Measurements from ENCODE around the gene RNMT.
"Not testable (repeated sequence)": the region's sequence is repeated elsewhere in the genome, so short reads cannot be mapped to it uniquely, and the experiment has no call there.

Gene RNMT

DNA sequence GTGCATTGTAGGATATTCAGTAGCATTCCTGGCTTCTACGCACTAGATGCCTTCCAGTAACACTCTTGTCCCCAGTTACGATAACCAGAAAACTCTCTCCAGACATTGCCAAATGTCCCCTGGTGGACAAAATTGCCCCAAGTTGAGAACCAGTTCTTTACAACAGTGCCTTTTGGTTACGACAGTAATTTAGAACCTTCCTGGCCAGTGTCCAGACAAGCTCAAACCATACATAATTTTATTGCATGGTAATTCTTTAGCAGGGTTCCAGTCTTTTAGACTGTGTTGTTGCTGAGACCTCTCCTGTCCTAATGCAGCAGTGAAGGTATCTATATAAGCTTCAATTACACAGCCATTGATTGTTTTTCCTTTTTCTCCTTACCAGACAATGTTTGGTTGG lies 20.2 kb downstream of the RNMT start:
- Histone ChIP-seq H3K36me3 (ENCODE audit: insufficient read depth, insufficient read length, low read length) (peaks cover 63% of the 10 kb centered on the region), H3K9ac (ENCODE audit: insufficient read length, low read depth) (no peak overlapping the region), H3K4me1 (ENCODE audit: insufficient read depth, insufficient read length) (no peaks in the 10 kb centered on the region), H3K27me3 (ENCODE audit: insufficient read depth, insufficient read length) (no peaks in the 10 kb centered on the region), H3K4me3 (ENCODE audit: insufficient read length, low read depth) (no peak overlapping the region), H3K9me3 (ENCODE audit: insufficient read depth, low read length) (no peaks in the 10 kb centered on the region)
- DNase-seq (ENCODE audit: low read depth, low spot score) = no peak
- no peak for TF ChIP-seq ZNF274 (IDR thresholded peaks at IDR 0.05; ENCODE audit: low read depth, low read length)

DNA sequence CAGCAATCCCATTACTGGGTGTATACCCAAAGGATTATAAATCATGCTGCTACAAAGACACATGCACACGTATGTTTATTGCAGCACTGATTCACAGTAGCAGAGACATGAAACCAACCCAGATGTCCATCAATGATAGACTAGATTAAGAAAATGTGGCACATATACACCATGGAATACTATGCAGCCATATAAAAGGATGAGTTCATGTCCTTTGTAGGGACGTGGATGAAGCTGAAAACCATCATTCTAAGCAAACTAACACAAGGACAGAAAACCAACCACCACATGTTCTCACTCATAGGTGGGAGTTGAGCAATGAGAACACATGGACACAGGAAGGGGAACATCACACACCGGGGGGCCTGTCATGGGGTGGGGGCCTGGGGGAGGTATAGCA lies 25.1 kb downstream of the RNMT start:
- not testable (repeated sequence) for H3K4me1 ChIP-seq (ENCODE audit: insufficient read depth, insufficient read length); H3K9me3 ChIP-seq (ENCODE audit: insufficient read depth, low read length); H3K9ac ChIP-seq (ENCODE audit: insufficient read length, low read depth); H3K27me3 ChIP-seq (ENCODE audit: insufficient read depth, insufficient read length); H3K4me3 ChIP-seq (ENCODE audit: insufficient read length, low read depth); DNase-seq (ENCODE audit: low read depth, low spot score)
- H3K36me3 ChIP-seq (ENCODE audit: insufficient read depth, insufficient read length, low read length) = peaks cover 66% of the 10 kb centered on the region

DNA sequence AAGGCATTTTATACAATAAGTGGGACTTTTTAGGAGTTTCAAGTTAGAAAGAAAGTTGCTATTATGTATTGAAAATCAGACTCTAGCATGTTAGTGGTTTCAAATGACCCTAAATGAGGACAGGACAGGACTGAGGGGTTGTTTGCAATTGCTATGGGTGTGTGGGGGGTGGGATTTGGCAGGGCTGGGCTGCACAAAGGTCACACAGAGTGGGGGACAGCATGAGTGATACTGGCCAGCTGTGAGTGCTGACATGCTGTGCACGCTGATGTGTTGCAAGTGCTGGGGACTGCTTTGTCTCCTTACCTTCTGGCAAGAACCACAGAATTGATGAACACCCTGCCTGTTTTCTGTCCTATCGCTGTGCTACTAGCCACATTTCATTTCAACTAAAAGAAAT lies 29.8 kb downstream of the RNMT start:
- no peak for DNase-seq (ENCODE audit: low read depth, low spot score)
- TF ChIP-seq YY1 (IDR thresholded peaks at IDR 0.05; ENCODE audit: insufficient read depth, insufficient read length) = no peak
- no peak for TF ChIP-seq SUZ12 (IDR thresholded peaks at IDR 0.05; ENCODE audit: extremely low read depth, insufficient read depth, insufficient read length)
- TF ChIP-seq ZNF274 (IDR thresholded peaks at IDR 0.05; ENCODE audit: low read depth, low read length) = no peak
- Histone ChIP-seq H3K4me1 (ENCODE audit: insufficient read depth, insufficient read length) (no peaks in the 10 kb centered on the region), H3K4me3 (ENCODE audit: insufficient read length, low read depth) (no peak overlapping the region), H3K9me3 (ENCODE audit: insufficient read depth, low read length) (no peaks in the 10 kb centered on the region), H3K27me3 (ENCODE audit: insufficient read depth, insufficient read length) (no peaks in the 10 kb centered on the region), H3K9ac (ENCODE audit: insufficient read length, low read depth) (no peak overlapping the region), H3K36me3 (ENCODE audit: insufficient read depth, insufficient read length, low read length) (peaks cover 55% of the 10 kb centered on the region)

DNA sequence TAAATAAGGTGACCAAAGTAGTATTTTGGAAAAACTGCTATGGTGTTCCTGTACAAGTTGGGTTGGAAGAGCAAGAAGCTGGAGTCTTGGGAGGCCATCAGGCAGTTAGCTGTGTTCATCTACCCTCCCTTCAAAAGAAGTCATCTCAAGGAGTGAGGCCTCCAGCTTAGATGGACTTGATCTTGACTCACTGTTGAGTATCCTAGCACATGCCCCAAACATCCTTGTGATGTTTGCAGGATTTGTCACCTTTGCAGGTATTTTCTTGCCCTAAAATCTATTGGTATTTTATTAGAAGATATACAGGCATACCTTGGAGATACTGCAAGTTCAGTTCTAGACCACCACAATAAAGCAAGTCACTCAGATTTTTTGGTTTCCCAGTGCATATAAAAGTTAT lies 30.2 kb downstream of the RNMT start:
- H3K4me3 ChIP-seq (ENCODE audit: insufficient read length, low read depth) = no peak overlapping the region
- TF ChIP-seq YY1 (IDR thresholded peaks at IDR 0.05; ENCODE audit: insufficient read depth, insufficient read length) (no peak), ZNF274 (IDR thresholded peaks at IDR 0.05; ENCODE audit: low read depth, low read length) (no peak), SUZ12 (IDR thresholded peaks at IDR 0.05; ENCODE audit: extremely low read depth, insufficient read depth, insufficient read length) (no peak)
- peaks cover 55% of the 10 kb centered on the region for H3K36me3 ChIP-seq (ENCODE audit: insufficient read depth, insufficient read length, low read length)
- no peaks in the 10 kb centered on the region for H3K27me3 ChIP-seq (ENCODE audit: insufficient read depth, insufficient read length)
- no peak for DNase-seq (ENCODE audit: low read depth, low spot score)
- H3K9me3 ChIP-seq (ENCODE audit: insufficient read depth, low read length) = no peaks in the 10 kb centered on the region
- no peaks in the 10 kb centered on the region for H3K4me1 ChIP-seq (ENCODE audit: insufficient read depth, insufficient read length)
- no peak overlapping the region for H3K9ac ChIP-seq (ENCODE audit: insufficient read length, low read depth)

DNA sequence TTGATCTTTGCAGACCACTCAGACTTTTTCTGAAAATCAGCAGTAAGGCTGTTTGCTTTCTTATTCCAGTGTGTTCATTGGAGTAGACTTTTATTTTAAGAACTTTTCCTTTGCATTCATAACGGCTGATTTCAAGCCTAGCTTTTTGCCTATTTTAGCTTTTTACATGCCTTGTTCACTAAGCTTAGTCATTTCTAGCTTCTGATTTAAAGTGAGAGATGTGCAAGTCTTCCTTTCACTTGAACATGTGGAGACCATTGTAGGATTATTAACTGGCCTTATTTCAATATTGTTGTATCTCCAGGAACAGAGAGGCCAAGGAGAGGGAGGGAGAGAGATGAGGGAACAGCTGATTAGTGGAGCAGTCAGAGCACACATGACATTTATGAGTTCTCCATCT lies 32.1 kb downstream of the RNMT start:
- peaks cover 55% of the 10 kb centered on the region for H3K36me3 ChIP-seq (ENCODE audit: insufficient read depth, insufficient read length, low read length)
- no peak overlapping the region for H3K4me3 ChIP-seq (ENCODE audit: insufficient read length, low read depth)
- no peaks in the 10 kb centered on the region for H3K4me1 ChIP-seq (ENCODE audit: insufficient read depth, insufficient read length)
- H3K9ac ChIP-seq (ENCODE audit: insufficient read length, low read depth) = no peak overlapping the region
- no peaks in the 10 kb centered on the region for H3K9me3 ChIP-seq (ENCODE audit: insufficient read depth, low read length)
- no peaks in the 10 kb centered on the region for H3K27me3 ChIP-seq (ENCODE audit: insufficient read depth, insufficient read length)
- TF ChIP-seq SUZ12 (IDR thresholded peaks at IDR 0.05; ENCODE audit: extremely low read depth, insufficient read depth, insufficient read length) (no peak), ZNF274 (IDR thresholded peaks at IDR 0.05; ENCODE audit: low read depth, low read length) (no peak), YY1 (IDR thresholded peaks at IDR 0.05; ENCODE audit: insufficient read depth, insufficient read length) (no peak)
- DNase-seq (ENCODE audit: low read depth, low spot score) = no peak

DNA sequence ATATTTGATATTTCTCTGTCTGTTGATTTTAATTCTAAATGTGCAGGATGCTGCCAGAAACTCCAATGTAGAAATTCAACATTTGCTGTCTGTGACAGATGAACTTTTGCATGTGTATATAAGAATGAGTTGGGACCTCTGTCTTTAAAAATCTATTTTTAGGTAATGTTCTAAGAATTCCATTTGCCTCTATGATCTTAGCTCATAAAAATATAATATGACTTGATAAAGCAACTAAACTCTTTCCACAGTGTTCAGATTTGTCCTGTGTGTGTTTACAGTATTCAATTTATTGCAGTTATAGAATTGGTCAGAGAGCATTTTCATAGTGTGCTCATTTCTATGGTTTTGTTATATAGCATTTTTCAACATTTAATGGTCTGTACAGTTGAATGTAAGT lies 33.6 kb downstream of the RNMT start:
- no peak overlapping the region for H3K4me3 ChIP-seq (ENCODE audit: insufficient read length, low read depth)
- H3K9me3 ChIP-seq (ENCODE audit: insufficient read depth, low read length) = no peaks in the 10 kb centered on the region; the same call in 1 of the 2 replicates

DNA sequence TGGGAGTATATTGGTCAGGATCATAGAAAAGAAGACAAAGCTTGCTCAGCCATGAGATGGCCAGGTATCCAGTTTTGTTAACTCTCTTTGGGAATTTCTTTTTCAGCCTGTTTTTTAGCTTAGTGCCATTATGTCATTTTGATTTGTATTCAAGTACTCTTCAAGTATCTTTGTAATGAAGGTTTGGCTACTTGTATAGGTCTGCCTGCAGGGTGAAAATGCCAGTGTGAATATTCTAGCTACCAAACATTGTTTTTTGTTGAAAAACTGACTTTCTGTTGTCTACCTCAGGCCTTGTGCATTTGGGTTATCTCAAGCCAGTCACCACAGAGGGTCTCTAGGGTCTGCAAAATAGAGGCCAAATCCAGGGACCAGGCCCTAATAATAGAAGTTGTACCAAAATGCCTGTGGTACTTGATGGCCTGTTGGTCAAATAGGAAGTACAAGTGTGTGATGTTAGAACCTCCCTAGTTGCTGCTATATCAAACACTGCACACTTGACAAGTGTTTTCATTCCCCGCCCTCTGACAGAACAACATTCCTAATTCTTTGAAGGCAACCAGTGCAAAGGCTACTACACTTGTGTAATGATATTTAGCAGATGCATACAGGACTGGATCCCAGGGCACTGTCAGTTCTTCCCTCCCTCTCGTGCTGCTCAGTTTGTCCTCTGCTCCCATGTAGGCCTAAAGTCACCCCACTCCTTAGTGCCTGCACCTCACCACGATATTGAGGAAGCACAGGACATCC lies 36.4 kb downstream of the RNMT start:
- DNase-seq (ENCODE audit: low read depth, low spot score) = no peak
- no peak overlapping the region for H3K4me3 ChIP-seq (ENCODE audit: insufficient read length, low read depth)
- H3K36me3 ChIP-seq (ENCODE audit: insufficient read depth, insufficient read length, low read length) = peaks cover 20% of the 10 kb centered on the region
- TF ChIP-seq YY1 (IDR thresholded peaks at IDR 0.05; ENCODE audit: insufficient read depth, insufficient read length) (no peak), SUZ12 (IDR thresholded peaks at IDR 0.05; ENCODE audit: extremely low read depth, insufficient read depth, insufficient read length) (no peak), ZNF274 (IDR thresholded peaks at IDR 0.05; ENCODE audit: low read depth, low read length) (no peak)
- H3K9ac ChIP-seq (ENCODE audit: insufficient read length, low read depth) = no peak overlapping the region
- H3K4me1 ChIP-seq (ENCODE audit: insufficient read depth, insufficient read length) = no peaks in the 10 kb centered on the region
- H3K9me3 ChIP-seq (ENCODE audit: insufficient read depth, low read length) = peaks cover 16% of the 10 kb centered on the region; the same call in 1 of the 2 replicates
- no peaks in the 10 kb centered on the region for H3K27me3 ChIP-seq (ENCODE audit: insufficient read depth, insufficient read length)

More for the DNA sequence above, 33.6 kb downstream of the RNMT start:
- DNase-seq (ENCODE audit: low read depth, low spot score) = no peak
- Histone ChIP-seq H3K36me3 (ENCODE audit: insufficient read depth, insufficient read length, low read length) (peaks cover 43% of the 10 kb centered on the region), H3K27me3 (ENCODE audit: insufficient read depth, insufficient read length) (no peaks in the 10 kb centered on the region), H3K4me1 (ENCODE audit: insufficient read depth, insufficient read length) (no peaks in the 10 kb centered on the region), H3K9ac (ENCODE audit: insufficient read length, low read depth) (no peak overlapping the region)
- no peak for TF ChIP-seq ZNF274 (IDR thresholded peaks at IDR 0.05; ENCODE audit: low read depth, low read length)
- TF ChIP-seq YY1 (IDR thresholded peaks at IDR 0.05; ENCODE audit: insufficient read depth, insufficient read length) = no peak
- no peak for TF ChIP-seq SUZ12 (IDR thresholded peaks at IDR 0.05; ENCODE audit: extremely low read depth, insufficient read depth, insufficient read length)

Measured in NT2/D1 (cell line).